ENCODE measurements around the gene MTO1.

DNA sequence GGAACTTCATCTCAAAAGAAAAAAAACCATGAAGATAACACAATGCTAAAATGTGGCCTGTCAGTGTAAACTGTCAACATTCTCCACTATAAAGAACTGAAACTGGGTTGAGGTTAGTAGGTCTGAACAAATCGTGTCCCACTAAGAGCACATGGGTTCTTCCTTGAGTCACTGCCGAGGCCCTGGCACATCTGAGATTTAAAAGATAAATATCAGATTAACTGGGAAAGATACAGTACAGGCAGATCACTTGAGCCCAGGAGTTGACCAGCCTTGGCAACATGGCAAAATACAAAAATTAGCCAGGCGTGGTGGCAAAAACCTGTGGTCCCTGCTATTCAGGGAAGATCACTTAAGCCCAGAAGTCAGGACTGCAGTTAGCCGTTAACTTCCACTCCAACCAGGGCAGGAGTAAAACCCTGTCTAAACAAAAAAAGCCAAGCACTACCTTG is 53.7 kb downstream of the MTO1 start:
- TF ChIP-seq, protein P1, sequence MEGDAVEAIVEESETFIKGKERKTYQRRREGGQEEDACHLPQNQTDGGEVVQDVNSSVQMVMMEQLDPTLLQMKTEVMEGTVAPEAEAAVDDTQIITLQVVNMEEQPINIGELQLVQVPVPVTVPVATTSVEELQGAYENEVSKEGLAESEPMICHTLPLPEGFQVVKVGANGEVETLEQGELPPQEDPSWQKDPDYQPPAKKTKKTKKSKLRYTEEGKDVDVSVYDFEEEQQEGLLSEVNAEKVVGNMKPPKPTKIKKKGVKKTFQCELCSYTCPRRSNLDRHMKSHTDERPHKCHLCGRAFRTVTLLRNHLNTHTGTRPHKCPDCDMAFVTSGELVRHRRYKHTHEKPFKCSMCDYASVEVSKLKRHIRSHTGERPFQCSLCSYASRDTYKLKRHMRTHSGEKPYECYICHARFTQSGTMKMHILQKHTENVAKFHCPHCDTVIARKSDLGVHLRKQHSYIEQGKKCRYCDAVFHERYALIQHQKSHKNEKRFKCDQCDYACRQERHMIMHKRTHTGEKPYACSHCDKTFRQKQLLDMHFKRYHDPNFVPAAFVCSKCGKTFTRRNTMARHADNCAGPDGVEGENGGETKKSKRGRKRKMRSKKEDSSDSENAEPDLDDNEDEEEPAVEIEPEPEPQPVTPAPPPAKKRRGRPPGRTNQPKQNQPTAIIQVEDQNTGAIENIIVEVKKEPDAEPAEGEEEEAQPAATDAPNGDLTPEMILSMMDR (IDR thresholded peaks at IDR 0.05) = no peak
- TF ChIP-seq POLR2A (IDR thresholded peaks at IDR 0.05) = no peak
- TF ChIP-seq EP300 (IDR thresholded peaks at IDR 0.05) = no peak
